HG03025 (cell line): ENCODE data around the gene EGR1.

Experiments
- ATAC-seq: cut with Tn5 transposase; IDR thresholded peaks from one replicate; pipeline ENCODE4 v1.9.1; 2021; ENCODE audit warnings: mild to moderate bottlenecking, moderate library complexity; ENCODE audit not compliant: unreplicated experiment, low FRiP score

Gene EGR1

GRCh38 chr5:138452720-138453119 is 12.6 kb upstream of the EGR1 start:
- ATAC-seq, result no peak

DNA sequence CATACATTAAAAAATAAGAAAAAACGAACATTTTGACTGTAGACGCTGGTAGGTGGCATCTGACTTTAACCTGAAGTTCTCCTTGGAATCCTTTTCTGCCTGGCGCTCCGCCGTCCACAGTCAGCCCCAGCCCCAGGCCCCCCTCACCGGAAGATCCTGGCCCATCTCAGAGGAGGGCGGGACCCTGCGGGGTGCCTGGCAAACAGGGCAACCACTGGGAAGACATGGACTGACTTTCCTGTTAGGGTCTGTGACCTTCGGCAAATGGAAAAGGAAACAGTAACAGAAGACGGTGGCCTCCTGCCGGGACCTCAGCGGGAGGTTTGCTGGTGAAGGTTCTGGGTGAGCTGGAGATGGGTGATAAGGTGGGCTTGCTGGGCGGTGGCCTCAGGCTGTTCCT is 11.7 kb upstream of the EGR1 start:
- ATAC-seq, result no peak

GRCh38 chr5:138454121-138454520 is 11.2 kb upstream of the EGR1 start:
- no peak for ATAC-seq

- no peak for ATAC-seq
Measured at GRCh38 chr5:138455232-138455930, 9.9 kb upstream of the EGR1 start.

- no peak for ATAC-seq
Measured at GRCh38 chr5:138457531-138458275, 7.6 kb upstream of the EGR1 start.

- no peak for ATAC-seq
Measured at GRCh38 chr5:138458384-138458783, 6.9 kb upstream of the EGR1 start.

GRCh38 chr5:138458856-138459255 is 6.4 kb upstream of the EGR1 start:
- no peak for ATAC-seq

DNA sequence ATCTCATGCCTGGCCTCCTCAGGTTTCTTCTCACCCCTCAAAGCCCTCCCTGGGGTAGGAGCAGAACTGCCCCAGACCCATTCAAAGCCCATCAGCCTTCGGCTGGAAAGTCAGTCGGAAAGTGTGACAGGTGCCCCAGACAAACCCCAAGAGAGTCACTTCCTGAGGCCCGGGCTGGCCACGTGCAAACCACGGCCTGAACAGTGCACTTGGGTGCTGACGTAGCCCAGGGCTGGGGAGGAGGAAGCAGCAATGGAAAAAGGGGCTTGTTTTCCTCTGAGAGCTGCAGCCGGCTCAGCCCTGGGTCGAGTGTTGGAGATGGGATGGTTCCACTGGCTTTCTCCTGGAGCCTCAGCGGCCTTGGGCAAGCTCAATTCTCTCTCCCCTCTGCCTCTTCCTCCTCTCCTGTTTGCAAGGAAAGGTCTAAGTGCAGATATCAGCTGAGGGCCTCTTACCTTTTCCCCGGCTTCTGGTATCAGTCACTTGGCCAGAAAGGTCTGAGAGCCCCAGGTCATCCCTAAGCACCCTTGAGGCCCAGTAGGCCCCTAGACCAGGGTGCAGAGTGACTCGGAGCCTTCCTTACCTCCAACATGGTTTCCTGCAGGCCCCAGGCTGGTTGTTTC is 5.9 kb upstream of the EGR1 start:
- no peak for ATAC-seq

GRCh38 chr5:138460032-138460693 is 5.1 kb upstream of the EGR1 start:
- no peak for ATAC-seq

- ATAC-seq, result no peak
Measured at GRCh38 chr5:138461343-138462125, 3.7 kb upstream of the EGR1 start.

DNA sequence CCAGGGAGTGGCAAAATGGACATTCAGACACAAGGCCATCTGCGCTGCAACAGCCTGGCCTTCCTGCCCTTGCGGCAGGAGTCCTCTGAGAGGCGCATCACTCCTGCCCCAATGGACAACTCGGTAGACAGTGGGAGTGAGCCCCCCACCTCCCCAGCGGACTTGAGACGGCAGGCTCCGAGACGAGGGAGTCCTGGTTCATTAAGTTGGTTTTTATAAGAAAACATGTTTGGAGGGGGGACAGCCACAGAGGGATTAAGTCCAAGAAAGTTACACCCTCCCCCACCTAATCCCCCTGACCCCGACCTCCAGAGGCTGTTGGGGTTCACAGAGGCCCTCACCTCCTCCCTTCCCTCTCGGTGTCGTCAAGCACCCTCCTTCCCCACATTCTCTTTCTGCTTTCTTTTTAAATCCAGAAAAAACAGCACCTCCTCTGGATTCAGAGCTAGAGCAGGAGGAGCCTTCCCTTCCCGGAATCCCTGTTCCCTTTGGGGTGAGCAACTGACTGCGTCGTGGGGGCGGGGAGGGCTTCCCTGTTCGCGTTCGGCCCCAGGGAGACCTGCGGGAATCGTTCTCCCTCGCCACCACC is 1.8 kb upstream of the EGR1 start:
- ATAC-seq, result no peak

DNA sequence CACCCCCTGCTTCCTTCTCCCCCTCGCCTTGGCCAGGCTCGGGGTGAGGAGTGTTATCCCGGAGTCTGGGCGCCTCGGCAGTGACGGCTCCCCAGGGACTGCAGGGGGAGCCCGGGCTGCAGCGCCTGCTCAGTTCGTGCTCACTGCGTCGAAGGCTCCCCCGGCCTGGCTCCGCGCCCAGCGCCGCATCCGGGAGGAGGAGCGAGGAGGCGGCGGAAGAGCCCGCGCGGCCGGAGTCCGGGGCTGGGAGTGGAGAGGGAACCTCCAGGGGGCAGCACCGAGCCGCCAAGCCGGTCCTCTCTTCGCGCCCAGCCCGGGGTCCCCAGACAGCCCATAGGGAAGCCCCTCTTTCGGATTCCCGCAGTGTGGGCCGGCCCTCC is 1.3 kb upstream of the EGR1 start:
- peak; percentile 39 for ATAC-seq

DNA sequence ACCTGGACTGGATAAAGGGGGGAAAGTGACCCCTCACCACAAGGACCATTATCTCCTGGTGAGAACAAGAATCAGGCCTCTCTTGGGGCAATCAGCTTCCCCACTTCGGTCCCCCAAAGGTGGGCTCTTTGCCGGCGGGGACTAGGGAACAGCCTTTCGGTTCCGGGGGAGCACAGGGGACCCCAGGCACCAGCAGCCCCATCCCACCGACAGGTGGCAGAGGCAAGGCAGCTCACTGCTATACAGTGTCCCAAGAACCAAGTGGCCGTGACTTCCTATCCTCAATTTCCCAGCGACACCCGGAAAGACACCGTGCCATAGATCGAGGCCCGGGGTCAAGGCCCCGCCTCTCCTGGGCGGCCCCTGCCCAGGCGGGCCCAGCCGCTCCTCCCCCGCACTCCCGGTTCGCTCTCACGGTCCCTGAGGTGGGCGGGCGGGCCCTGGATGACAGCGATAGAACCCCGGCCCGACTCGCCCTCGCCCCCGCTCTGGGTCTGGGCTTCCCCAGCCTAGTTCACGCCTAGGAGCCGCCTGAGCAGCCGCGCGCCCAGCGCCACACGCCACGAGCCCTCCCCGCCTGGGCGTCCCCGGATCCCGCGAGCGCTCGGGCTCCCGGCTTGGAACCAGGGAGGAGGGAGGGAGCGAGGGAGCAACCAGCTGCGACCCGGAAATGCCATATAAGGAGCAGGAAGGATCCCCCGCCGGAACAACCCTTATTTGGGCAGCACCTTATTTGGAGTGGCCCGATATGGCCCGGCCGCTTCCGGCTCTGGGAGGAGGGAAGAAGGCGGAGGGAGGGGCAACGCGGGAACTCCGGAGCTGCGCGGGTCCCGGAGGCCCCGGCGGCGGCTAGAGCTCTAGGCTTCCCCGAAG is 655 bp upstream of the EGR1 start:
- ATAC-seq, result peak; percentile 78

- ATAC-seq, result no peak
Measured at GRCh38 chr5:138466125-138466899, 1.0 kb downstream of the EGR1 start.

- no peak for ATAC-seq
Measured at GRCh38 chr5:138466900-138467710, 1.8 kb downstream of the EGR1 start.

DNA sequence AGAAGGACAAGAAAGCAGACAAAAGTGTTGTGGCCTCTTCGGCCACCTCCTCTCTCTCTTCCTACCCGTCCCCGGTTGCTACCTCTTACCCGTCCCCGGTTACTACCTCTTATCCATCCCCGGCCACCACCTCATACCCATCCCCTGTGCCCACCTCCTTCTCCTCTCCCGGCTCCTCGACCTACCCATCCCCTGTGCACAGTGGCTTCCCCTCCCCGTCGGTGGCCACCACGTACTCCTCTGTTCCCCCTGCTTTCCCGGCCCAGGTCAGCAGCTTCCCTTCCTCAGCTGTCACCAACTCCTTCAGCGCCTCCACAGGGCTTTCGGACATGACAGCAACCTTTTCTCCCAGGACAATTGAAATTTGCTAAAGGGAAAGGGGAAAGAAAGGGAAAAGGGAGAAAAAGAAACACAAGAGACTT is 2.4 kb downstream of the EGR1 start:
- no peak for ATAC-seq

DNA sequence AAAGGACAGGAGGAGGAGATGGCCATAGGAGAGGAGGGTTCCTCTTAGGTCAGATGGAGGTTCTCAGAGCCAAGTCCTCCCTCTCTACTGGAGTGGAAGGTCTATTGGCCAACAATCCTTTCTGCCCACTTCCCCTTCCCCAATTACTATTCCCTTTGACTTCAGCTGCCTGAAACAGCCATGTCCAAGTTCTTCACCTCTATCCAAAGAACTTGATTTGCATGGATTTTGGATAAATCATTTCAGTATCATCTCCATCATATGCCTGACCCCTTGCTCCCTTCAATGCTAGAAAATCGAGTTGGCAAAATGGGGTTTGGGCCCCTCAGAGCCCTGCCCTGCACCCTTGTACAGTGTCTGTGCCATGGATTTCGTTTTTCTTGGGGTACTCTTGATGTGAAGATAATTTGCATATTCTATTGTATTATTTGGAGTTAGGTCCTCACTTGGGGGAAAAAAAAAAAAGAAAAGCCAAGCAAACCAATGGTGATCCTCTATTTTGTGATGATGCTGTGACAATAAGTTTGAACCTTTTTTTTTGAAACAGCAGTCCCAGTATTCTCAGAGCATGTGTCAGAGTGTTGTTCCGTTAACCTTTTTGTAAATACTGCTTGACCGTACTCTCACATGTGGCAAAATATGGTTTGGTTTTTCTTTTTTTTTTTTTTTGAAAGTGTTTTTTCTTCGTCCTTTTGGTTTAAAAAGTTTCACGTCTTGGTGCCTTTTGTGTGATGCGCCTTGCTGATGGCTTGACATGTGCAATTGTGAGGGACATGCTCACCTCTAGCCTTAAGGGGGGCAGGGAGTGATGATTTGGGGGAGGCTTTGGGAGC is 3.1 kb downstream of the EGR1 start:
- no peak for ATAC-seq
